ENCODE measurements around the gene RB1. TPM values are rescaled to one million over a fixed set of nuclear protein-coding genes. Genes with fewer than 3 reads are reported as not detected.

The RB1 gene
- polyA plus RNA-seq, 3 donors = 18.4 to 38.8 (median 29.9) TPM

DNA sequence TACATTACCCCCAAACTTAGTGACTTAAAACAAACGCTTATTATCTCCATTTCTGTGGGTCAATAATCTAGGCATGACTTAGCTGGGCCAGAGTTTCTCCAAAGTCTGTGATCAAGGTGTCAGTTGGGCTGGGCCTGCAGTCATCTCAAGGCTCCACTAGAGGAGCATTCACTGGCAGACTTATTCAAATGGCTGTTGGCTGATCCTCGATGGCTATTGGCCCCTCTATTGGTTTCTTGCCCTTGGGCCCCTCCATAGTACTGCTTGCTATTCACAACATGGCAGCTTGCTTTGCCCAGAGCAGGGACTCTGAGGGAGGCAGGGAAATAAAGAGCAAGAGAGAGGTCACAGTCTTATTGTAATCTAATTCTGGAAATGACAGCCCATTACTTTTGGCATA is 171.7 kb downstream of the RB1 start:
- H3K36me3 ChIP-seq (replicated peaks in 1 of 2; ENCODE audit: control insufficient read depth in 1 of 2, insufficient read depth in 2 of 2, low read length in 2 of 2) = peaks cover 8 to 41% of the 10 kb centered on the region in 2 donors
- Mint-ChIP-seq H3K9me3 (no peaks in the 10 kb centered on the region), H3K36me3 (peaks cover 31 to 40% of the 10 kb centered on the region in 2 donors), H3K4me3 (no peak overlapping the region), H3K27ac (peak overlapping the region in 2 of 7 donors; percentile 35 to 69), H3K4me1 (peaks cover 25% of the 10 kb centered on the region), H3K27me3 (ENCODE audit: low read depth in 3 of 3) (no peaks in the 10 kb centered on the region)
- H4K20me1 ChIP-seq (ENCODE audit: insufficient read depth, low read length) = no peaks in the 10 kb centered on the region
- H3K4me2 ChIP-seq (replicated peaks; ENCODE audit: extremely low read depth, low read length, poor library complexity, severe bottlenecking) = no peak overlapping the region
- WGBS (ENCODE audit: insufficient coverage) = 100% methylated on average over 1 of the region's 2 CpGs
- H3K27ac ChIP-seq (ENCODE audit: low read depth in 1 of 2, low read length in 2 of 2) = peak overlapping the region in 1 of 2 donors; percentile 50
- no peaks in the 10 kb centered on the region for H3K79me2 ChIP-seq (ENCODE audit: insufficient read depth, low read length)
- H2AFZ ChIP-seq (ENCODE audit: insufficient read depth, low read depth, low read length, poor library complexity, severe bottlenecking) = no peak overlapping the region
- intact Hi-C loops (cut with micrococcal nuclease) = no loop called here
- no peak for DNase-seq
- no peak overlapping the region for H3K9ac ChIP-seq (ENCODE audit: insufficient read depth, low read length, poor library complexity, severe bottlenecking)
- H3K9me3 ChIP-seq (replicated peaks in 1 of 2; ENCODE audit: control insufficient read depth in 1 of 2, insufficient read depth in 1 of 2, low read length in 2 of 2) = no peaks in the 10 kb centered on the region
- TF ChIP-seq, protein P1, sequence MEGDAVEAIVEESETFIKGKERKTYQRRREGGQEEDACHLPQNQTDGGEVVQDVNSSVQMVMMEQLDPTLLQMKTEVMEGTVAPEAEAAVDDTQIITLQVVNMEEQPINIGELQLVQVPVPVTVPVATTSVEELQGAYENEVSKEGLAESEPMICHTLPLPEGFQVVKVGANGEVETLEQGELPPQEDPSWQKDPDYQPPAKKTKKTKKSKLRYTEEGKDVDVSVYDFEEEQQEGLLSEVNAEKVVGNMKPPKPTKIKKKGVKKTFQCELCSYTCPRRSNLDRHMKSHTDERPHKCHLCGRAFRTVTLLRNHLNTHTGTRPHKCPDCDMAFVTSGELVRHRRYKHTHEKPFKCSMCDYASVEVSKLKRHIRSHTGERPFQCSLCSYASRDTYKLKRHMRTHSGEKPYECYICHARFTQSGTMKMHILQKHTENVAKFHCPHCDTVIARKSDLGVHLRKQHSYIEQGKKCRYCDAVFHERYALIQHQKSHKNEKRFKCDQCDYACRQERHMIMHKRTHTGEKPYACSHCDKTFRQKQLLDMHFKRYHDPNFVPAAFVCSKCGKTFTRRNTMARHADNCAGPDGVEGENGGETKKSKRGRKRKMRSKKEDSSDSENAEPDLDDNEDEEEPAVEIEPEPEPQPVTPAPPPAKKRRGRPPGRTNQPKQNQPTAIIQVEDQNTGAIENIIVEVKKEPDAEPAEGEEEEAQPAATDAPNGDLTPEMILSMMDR (IDR thresholded peaks at IDR 0.05) = no peak
- no peak overlapping the region for H3K4me3 ChIP-seq (replicated peaks in 1 of 3; ENCODE audit: low read depth in 2 of 3, low read length in 3 of 3)
- no peaks in the 10 kb centered on the region for H3K27me3 ChIP-seq (ENCODE audit: control insufficient read depth in 2 of 2, insufficient read depth in 2 of 2, low read length in 2 of 2)
- peaks cover 22 to 32% of the 10 kb centered on the region in 2 donors for H3K4me1 ChIP-seq (ENCODE audit: control insufficient read depth in 1 of 2, insufficient read depth in 2 of 2, low read length in 2 of 2)

DNA sequence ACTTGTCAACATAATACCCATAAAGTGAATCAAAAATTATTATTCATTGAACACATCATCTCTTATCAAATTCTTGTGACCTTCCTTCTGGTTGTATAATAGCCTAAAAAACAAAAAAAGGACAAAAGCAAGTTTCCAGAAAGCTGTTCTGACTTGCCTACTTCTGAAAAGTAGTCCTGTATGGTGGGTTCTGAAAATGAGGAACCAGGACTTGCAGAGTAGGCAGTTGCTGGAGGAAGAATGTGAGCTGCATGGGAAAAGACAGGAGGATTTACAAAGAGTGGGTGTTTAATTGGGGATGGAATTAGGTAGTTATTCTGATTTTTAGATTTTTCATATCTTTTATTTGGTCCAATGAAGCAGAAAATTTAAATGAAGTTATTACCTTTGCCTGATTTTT is 172.7 kb downstream of the RB1 start:
- H3K4me2 ChIP-seq (replicated peaks; ENCODE audit: extremely low read depth, low read length, poor library complexity, severe bottlenecking) = no peak overlapping the region
- no peaks in the 10 kb centered on the region for H3K9me3 ChIP-seq (replicated peaks in 1 of 2; ENCODE audit: control insufficient read depth in 1 of 2, insufficient read depth in 1 of 2, low read length in 2 of 2)
- Mint-ChIP-seq H3K4me1 (peaks cover 25% of the 10 kb centered on the region), H3K27me3 (ENCODE audit: low read depth in 3 of 3) (no peaks in the 10 kb centered on the region), H3K4me3 (no peak overlapping the region), H3K36me3 (peaks cover 31 to 42% of the 10 kb centered on the region in 2 donors), H3K9me3 (no peaks in the 10 kb centered on the region), H3K27ac (peak overlapping the region in 4 of 7 donors; percentile 15 to 49 (median 26))
- H3K9ac ChIP-seq (ENCODE audit: insufficient read depth, low read length, poor library complexity, severe bottlenecking) = no peak overlapping the region
- TF ChIP-seq, protein P1 (IDR thresholded peaks at IDR 0.05) = no peak
- peak overlapping the region in 1 of 3 experiments; percentile 11 for H3K4me3 ChIP-seq (replicated peaks in 1 of 3; ENCODE audit: low read depth in 2 of 3, low read length in 3 of 3)
- peaks cover 10 to 48% of the 10 kb centered on the region in 2 donors for H3K36me3 ChIP-seq (replicated peaks in 1 of 2; ENCODE audit: control insufficient read depth in 1 of 2, insufficient read depth in 2 of 2, low read length in 2 of 2)
- no peaks in the 10 kb centered on the region for H3K79me2 ChIP-seq (ENCODE audit: insufficient read depth, low read length)
- H4K20me1 ChIP-seq (ENCODE audit: insufficient read depth, low read length) = no peaks in the 10 kb centered on the region
- no peaks in the 10 kb centered on the region for H3K27me3 ChIP-seq (ENCODE audit: control insufficient read depth in 2 of 2, insufficient read depth in 2 of 2, low read length in 2 of 2)
- peaks cover 22 to 32% of the 10 kb centered on the region in 2 donors for H3K4me1 ChIP-seq (ENCODE audit: control insufficient read depth in 1 of 2, insufficient read depth in 2 of 2, low read length in 2 of 2)
- DNase-seq = peak; percentile 25 to 43 (median 42)
- H2AFZ ChIP-seq (ENCODE audit: insufficient read depth, low read depth, low read length, poor library complexity, severe bottlenecking) = no peak overlapping the region
- intact Hi-C loops (cut with micrococcal nuclease) = no loop called here
- H3K27ac ChIP-seq (ENCODE audit: low read depth in 1 of 2, low read length in 2 of 2) = peak overlapping the region in 1 of 2 donors; percentile 61
